Activated CD8-positive, alpha-beta memory T cell treated with anti-CD3 and anti-CD28 coated beads, Interleukin-2, amount 10 ng/mL, durations not matched to agents 7 days and 5 days (primary cell): Measurements from ENCODE around the gene CADPS. TPM values are rescaled to one million over a fixed set of nuclear protein-coding genes. Genes with fewer than 3 reads are reported as not detected.

Experiments used
- ATAC-seq: fragments of 150-1000 bp; cut with Tn5 transposase; one replicate; pipeline ENCODE4 v1.10.0; 2021; ENCODE audit warnings: moderate library complexity
- CTCF ChIA-PET: fragments of 350-600 bp; sonication (Branson Sonifier 250); formaldehyde crosslinking; loops from one replicate; lab custom pipeline; 2021; ENCODE audit warnings: antibody characterized with exemption; lab: Charles Lee
- DNase-seq: peaks from one replicate; pipeline ENCODE4 v3.0.0-alpha.2; 2020
- H3K27ac Mint-ChIP-seq: one replicate; pipeline ENCODE4 v1.8.0; 2021; ENCODE audit warnings: mild to moderate bottlenecking, mixed read lengths
- H3K27me3 Mint-ChIP-seq: one replicate; pipeline ENCODE4 v1.8.0; 2021; ENCODE audit warnings: mixed read lengths
- H3K36me3 Mint-ChIP-seq: one replicate; pipeline ENCODE4 v1.8.0; 2021; ENCODE audit warnings: mild to moderate bottlenecking, mixed read lengths
- H3K4me1 Mint-ChIP-seq: one replicate; pipeline ENCODE4 v1.8.0; 2021; ENCODE audit warnings: mixed read lengths
- H3K4me3 Mint-ChIP-seq: one replicate; pipeline ENCODE4 v1.8.0; 2021; ENCODE audit warnings: mild to moderate bottlenecking, moderate library complexity, mixed read lengths
- H3K9me3 Mint-ChIP-seq: one replicate; pipeline ENCODE4 v1.8.0; 2022; ENCODE audit warnings: low read depth, mixed read lengths
- total RNA-seq, 2 experiments: library from RNA; stranded (reverse); gene quantifications; one replicate each; pipeline ENCODE4 v1.2.3, GENCODE V29; 2021

The CADPS gene
- total RNA-seq, 2 experiments from 2014 or later: not detected

DNA sequence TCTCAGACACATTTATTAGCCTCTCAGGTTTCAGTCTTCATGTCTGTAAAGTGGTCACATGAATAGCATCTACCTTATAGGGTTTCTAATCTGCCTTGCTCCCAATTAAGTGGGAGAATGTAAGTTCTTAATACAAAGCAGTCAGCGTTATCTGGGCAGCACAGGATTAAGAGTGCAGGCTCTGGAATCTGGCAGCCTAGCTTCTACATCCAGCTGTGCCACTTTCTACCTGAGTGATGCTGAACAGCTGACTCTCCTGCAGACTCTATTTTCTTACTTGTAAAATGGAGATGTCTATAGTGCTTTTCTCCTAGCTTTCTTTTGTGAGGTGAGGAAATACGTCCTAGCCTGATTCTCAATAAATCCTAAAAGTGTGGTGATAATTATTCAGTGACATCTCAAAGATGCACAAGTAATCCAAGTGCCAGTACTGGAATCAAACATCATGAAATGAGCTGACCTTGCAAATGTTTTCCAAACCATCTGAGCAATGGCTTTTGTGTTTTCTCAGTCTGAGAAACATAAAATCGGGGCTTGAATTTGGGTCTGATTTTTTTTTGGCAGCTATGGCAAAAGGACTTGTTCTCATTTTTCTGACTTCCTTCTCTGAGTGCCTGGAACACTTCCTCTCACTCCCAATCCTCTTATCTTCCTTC, 269.7 kb downstream of the CADPS start:
- H3K4me3 Mint-ChIP-seq: no peak overlapping the region
- ATAC-seq (no peak), DNase-seq (no peak)
- no peak overlapping the region for H3K27ac Mint-ChIP-seq
- CTCF ChIA-PET: no interaction called here
- H3K9me3 Mint-ChIP-seq: no peaks in the 10 kb centered on the region
- no peaks in the 10 kb centered on the region for H3K36me3 Mint-ChIP-seq
- no peaks in the 10 kb centered on the region for H3K27me3 Mint-ChIP-seq
- no peaks in the 10 kb centered on the region for H3K4me1 Mint-ChIP-seq

GRCh38 chr3:62604751-62605351, 270.4 kb downstream of the CADPS start:
- CTCF ChIA-PET: no interaction called here
- Mint-ChIP-seq H3K27me3 (no peaks in the 10 kb centered on the region), H3K4me3 (no peak overlapping the region), H3K4me1 (no peaks in the 10 kb centered on the region), H3K27ac (no peak overlapping the region), H3K9me3 (no peaks in the 10 kb centered on the region), H3K36me3 (no peaks in the 10 kb centered on the region)
- DNase-seq (no peak), ATAC-seq (no peak)

DNA sequence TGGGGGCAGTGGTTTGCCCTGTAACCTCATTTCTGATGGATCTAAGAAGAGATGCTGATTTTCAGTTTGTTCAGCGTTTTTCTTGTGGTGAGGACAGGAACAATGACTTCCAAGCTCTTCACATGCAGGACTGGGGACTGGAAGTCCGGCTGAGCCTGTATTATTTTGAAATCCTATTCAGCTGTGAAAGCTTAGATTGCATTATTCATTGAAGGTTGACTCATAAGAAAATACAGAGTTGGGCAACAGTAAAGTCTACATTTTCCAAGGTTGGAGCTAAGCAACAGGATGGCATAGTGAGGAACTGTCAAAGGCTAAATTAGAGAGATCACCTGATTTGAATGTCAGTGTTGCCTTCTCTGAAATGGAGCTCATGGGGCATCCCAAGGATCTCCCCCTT, 270.9 kb downstream of the CADPS start:
- CTCF ChIA-PET: no interaction called here
- Mint-ChIP-seq H3K36me3 (no peaks in the 10 kb centered on the region), H3K27me3 (no peaks in the 10 kb centered on the region), H3K4me1 (no peaks in the 10 kb centered on the region), H3K9me3 (no peaks in the 10 kb centered on the region), H3K4me3 (no peak overlapping the region), H3K27ac (no peak overlapping the region)
- DNase-seq: no peak
- ATAC-seq: no peak

GRCh38 chr3:62602987-62603386, 272.2 kb downstream of the CADPS start:
- DNase-seq (no peak), ATAC-seq (no peak)
- Mint-ChIP-seq H3K27me3 (no peaks in the 10 kb centered on the region), H3K4me1 (no peaks in the 10 kb centered on the region), H3K36me3 (no peaks in the 10 kb centered on the region), H3K4me3 (no peak overlapping the region), H3K27ac (no peak overlapping the region), H3K9me3 (no peaks in the 10 kb centered on the region)
- CTCF ChIA-PET: no interaction called here

GRCh38 chr3:62602129-62602770, 273.0 kb downstream of the CADPS start:
- Mint-ChIP-seq H3K27me3 (no peaks in the 10 kb centered on the region), H3K36me3 (no peaks in the 10 kb centered on the region), H3K9me3 (no peaks in the 10 kb centered on the region), H3K4me1 (no peaks in the 10 kb centered on the region), H3K27ac (no peak overlapping the region), H3K4me3 (no peak overlapping the region)
- ATAC-seq (no peak), DNase-seq (no peak)
- CTCF ChIA-PET: no interaction called here

GRCh38 chr3:62601238-62602070, 273.8 kb downstream of the CADPS start:
- no peaks in the 10 kb centered on the region for H3K27me3 Mint-ChIP-seq
- H3K4me3 Mint-ChIP-seq: no peak overlapping the region
- H3K4me1 Mint-ChIP-seq: no peaks in the 10 kb centered on the region
- no peaks in the 10 kb centered on the region for H3K9me3 Mint-ChIP-seq
- DNase-seq (no peak), ATAC-seq (no peak)
- no peaks in the 10 kb centered on the region for H3K36me3 Mint-ChIP-seq
- CTCF ChIA-PET: no interaction called here
- no peak overlapping the region for H3K27ac Mint-ChIP-seq

DNA sequence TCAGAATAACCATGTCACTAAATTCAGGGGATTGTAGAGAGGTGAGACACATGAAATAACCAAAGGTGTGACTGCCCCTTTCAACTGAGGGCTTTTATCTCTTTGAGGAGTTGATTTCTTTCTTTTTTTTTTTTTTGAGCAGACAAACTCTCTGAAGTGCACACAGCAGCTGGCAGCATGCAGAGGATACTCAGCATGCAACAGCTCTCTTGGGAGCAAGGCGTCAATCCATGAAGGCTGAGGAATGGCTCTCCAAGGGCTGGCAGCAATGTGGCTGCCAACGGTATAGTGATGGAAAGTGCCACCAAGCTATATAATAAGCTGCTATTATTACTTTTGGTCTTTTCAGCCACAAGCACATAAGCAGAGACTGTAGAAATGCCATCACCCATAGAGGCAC, 275.2 kb downstream of the CADPS start:
- no peak for ATAC-seq
- no peak for DNase-seq
- no peaks in the 10 kb centered on the region for H3K36me3 Mint-ChIP-seq
- H3K27ac Mint-ChIP-seq: no peak overlapping the region
- no peaks in the 10 kb centered on the region for H3K9me3 Mint-ChIP-seq
- H3K4me3 Mint-ChIP-seq: no peak overlapping the region
- H3K27me3 Mint-ChIP-seq: no peaks in the 10 kb centered on the region
- CTCF ChIA-PET: no interaction called here
- no peaks in the 10 kb centered on the region for H3K4me1 Mint-ChIP-seq

DNA sequence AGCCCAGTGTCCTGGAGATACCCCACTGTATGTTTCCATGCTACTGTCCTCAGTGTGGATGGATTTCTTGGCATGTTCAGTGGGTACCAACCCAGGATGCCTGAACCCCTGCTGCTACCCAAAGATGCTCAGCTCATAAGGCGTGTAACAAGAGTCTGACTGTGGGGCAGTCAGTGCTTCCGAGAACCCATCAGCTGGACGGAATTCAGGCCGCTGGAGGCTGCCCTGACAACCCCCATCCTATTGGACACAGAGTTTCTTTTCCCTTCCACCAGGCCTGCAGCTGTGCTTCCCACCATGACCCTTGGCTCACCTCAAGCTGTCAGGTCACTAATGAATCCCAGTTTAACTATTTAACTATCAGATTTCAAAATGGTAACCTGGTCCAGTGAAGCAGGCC, 277.7 kb downstream of the CADPS start:
- Mint-ChIP-seq H3K4me3 (no peak overlapping the region), H3K4me1 (no peaks in the 10 kb centered on the region), H3K9me3 (no peaks in the 10 kb centered on the region), H3K27me3 (no peaks in the 10 kb centered on the region), H3K36me3 (no peaks in the 10 kb centered on the region), H3K27ac (no peak overlapping the region)
- ATAC-seq (no peak), DNase-seq (no peak)
- CTCF ChIA-PET: no interaction called here

GRCh38 chr3:62592408-62592807, 282.8 kb downstream of the CADPS start:
- ATAC-seq (no peak), DNase-seq (no peak)
- Mint-ChIP-seq H3K36me3 (no peaks in the 10 kb centered on the region), H3K27ac (no peak overlapping the region), H3K4me1 (no peaks in the 10 kb centered on the region), H3K9me3 (no peaks in the 10 kb centered on the region), H3K27me3 (no peaks in the 10 kb centered on the region), H3K4me3 (no peak overlapping the region)
- CTCF ChIA-PET: no interaction called here

DNA sequence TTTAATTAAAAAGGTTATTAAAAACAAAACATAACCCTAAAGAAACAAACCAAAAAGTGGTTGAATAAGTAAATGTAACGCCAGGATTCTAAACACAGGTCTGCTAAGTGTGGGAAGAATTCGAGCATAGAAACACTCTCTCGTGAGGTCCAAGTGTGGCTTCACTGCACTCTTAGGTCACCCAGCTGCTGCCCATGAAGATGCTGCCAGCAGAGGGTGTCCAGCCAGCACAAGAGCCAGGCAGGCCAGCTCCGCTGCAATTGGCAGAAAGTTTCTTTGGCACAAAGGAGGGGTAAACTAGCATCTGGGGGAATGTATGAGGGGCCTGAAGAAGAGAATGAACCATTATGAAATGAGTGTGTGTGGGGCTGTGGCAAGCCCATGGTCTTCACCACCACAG, 286.1 kb downstream of the CADPS start:
- CTCF ChIA-PET: no interaction called here
- Mint-ChIP-seq H3K27ac (no peak overlapping the region), H3K36me3 (no peaks in the 10 kb centered on the region), H3K9me3 (no peaks in the 10 kb centered on the region), H3K4me1 (no peaks in the 10 kb centered on the region), H3K4me3 (no peak overlapping the region), H3K27me3 (no peaks in the 10 kb centered on the region)
- DNase-seq: no peak
- no peak for ATAC-seq

DNA sequence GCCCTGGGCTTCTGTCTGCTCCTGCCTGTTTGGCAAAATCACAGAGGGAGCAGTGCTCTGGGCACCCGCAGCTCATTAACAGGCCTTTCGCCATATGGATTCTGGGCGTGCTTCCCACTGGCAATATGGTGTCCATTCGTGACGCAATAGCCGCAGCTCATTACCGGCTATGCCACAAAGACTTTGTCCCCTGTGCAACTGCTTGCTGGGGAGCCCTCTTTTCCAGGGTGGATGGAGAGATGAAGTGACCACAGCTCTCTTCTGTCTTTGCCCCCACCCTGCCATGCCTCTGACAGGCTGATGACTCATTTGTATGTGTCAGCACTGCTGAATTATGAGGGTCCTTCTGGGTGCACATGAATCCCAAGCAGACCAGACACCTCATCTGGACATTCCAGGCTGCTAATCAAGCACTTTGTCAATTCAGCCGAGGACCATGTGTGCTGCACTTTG, 287.6 kb downstream of the CADPS start:
- ATAC-seq (no peak), DNase-seq (no peak)
- Mint-ChIP-seq H3K27me3 (no peaks in the 10 kb centered on the region), H3K4me1 (no peaks in the 10 kb centered on the region), H3K4me3 (no peak overlapping the region), H3K9me3 (no peaks in the 10 kb centered on the region), H3K36me3 (no peaks in the 10 kb centered on the region), H3K27ac (no peak overlapping the region)
- CTCF ChIA-PET: no interaction called here

DNA sequence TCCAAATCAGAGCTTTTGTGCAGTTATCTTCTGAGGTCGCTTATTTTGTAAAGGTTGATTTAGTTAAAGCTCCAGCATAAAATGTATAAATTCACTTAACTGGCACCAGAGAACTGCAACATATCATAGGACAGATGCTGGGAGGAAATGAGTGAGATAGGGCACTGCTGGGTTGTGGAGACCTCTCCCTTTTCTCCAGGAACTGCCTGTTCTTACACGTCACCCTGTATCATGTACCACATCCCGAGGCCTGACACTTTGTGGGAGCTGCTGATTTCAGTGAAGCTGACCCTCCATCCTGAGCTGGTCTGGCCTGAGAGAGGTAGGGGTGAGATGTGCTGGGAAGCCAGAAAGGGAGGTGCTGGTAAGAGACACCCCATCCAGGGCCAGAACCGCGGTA, 288.0 kb downstream of the CADPS start:
- ATAC-seq: no peak

GRCh38 chr3:62586356-62586755, 288.9 kb downstream of the CADPS start:
- H3K9me3 Mint-ChIP-seq: peaks cover 3% of the 10 kb centered on the region
- no peak for ATAC-seq
- CTCF ChIA-PET: no interaction called here
- H3K27ac Mint-ChIP-seq: no peak overlapping the region
- no peaks in the 10 kb centered on the region for H3K36me3 Mint-ChIP-seq
- H3K27me3 Mint-ChIP-seq: no peaks in the 10 kb centered on the region
- no peak for DNase-seq
- H3K4me1 Mint-ChIP-seq: no peaks in the 10 kb centered on the region
- H3K4me3 Mint-ChIP-seq: no peak overlapping the region

More for the DNA sequence above, 288.0 kb downstream of the CADPS start:
- DNase-seq: no peak
- CTCF ChIA-PET: no interaction called here
- Mint-ChIP-seq H3K9me3 (no peaks in the 10 kb centered on the region), H3K27ac (no peak overlapping the region), H3K27me3 (no peaks in the 10 kb centered on the region), H3K4me1 (no peaks in the 10 kb centered on the region), H3K4me3 (no peak overlapping the region), H3K36me3 (no peaks in the 10 kb centered on the region)
